ENCODE results near the gene BOK.

BOK gene

DNA sequence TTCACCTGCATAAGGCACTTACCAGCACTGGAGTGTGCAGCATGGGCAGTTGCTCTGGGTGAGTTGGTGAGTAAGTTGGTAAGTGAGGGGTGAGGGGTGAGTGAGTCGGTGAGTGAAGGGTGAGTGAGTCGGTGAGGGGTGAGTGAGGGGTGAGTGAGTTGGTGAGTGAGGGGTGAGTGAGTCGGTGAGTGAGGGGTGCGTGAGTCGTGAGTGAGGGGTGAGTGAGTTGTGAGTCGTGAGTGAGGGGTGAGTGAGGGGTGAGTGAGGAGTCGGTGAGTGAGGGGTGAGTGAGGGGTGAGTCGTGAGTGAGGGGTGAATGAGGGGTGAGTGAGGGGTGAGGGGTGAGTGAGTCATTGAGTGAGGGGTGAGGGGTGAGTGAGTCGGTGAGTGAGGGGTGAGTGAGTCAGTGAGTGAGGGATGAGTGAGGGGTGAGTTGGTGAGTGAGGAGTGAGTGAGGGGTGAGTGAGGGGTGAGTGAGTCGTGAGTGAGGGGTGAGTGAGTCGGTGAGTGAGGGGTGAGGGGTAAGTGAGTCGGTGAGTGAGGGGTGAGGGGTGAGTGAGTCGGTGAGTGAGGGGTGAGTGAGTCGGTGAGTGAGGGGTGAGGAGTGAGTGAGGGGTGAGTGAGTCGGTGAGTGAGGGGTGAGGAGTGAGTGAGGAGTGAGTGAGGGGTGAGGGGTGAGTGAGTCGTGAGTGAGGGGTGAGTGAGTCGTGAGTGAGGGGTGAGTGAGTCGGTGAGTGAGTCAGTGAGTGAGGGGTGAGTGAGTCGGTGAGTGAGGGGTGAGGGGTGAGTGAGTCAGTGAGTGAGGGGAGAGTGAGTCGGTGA is 61.3 kb downstream of the BOK start:
- DNase-seq (ENCODE audit: low read depth in 3 of 3): no peak

DNA sequence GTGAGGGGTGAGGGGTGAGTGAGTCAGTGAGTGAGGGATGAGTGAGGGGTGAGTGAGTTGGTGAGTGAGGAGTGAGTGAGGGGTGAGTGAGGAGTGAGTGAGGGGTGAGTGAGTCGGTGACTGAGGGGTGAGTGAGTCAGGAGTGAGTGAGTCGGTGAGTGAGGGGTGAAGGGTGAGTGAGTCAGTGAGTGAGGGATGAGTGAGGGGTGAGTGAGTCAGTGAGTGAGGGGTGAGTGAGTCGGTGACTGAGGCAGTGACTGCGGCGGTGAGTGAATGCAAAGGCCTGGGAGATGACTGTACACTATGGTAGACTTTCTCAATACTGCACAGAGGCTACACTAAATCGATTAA is 61.8 kb downstream of the BOK start:
- peak; percentile 52 to 84 (median 58) for DNase-seq (ENCODE audit: low read depth in 3 of 3)

Data from stimulated activated CD4-positive, alpha-beta T cell treated with anti-CD3 and anti-CD28 coated beads, TNF-alpha, amount 100 ng/mL, for 48 hours (primary cell).